ENCODE data around the gene FFAR2.

DNA sequence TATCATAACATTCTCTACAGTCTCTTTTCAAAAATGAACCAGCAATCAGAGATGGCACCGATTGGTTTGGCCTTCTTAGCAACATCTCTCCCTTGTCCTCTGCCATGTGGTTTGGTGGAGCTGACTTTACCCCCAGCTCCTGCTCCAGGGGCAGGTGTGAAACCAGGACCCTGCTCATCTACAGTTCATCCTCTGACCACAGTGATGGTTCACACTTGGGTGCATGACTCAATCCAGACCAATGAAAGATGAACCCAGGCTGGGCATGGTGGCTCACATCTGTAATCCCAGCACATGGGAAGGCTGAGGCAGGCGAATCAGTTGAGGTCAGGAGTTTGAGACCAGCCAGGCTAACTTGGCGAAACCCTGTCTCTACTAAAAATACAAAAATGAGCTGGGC lies 33.6 kb upstream of the FFAR2 start:
- TF ChIP-seq, protein P1, sequence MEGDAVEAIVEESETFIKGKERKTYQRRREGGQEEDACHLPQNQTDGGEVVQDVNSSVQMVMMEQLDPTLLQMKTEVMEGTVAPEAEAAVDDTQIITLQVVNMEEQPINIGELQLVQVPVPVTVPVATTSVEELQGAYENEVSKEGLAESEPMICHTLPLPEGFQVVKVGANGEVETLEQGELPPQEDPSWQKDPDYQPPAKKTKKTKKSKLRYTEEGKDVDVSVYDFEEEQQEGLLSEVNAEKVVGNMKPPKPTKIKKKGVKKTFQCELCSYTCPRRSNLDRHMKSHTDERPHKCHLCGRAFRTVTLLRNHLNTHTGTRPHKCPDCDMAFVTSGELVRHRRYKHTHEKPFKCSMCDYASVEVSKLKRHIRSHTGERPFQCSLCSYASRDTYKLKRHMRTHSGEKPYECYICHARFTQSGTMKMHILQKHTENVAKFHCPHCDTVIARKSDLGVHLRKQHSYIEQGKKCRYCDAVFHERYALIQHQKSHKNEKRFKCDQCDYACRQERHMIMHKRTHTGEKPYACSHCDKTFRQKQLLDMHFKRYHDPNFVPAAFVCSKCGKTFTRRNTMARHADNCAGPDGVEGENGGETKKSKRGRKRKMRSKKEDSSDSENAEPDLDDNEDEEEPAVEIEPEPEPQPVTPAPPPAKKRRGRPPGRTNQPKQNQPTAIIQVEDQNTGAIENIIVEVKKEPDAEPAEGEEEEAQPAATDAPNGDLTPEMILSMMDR (conservative IDR thresholded peaks at IDR 0.05; ENCODE audit: low read depth, low read length) = no peak
- TF ChIP-seq EZH2phosphoT487 (IDR thresholded peaks at IDR 0.05; ENCODE audit: borderline replicate concordance, low read length) (no peak), EZH2 (IDR thresholded peaks at IDR 0.05; ENCODE audit: low read length, unreplicated experiment) (no peak)

All from PC-3 (cell line).